ENCODE results near the gene PJA1.
A peak's percentile ranks its signal among the peaks of the same experiment; 100 is the strongest.

The PJA1 gene

DNA sequence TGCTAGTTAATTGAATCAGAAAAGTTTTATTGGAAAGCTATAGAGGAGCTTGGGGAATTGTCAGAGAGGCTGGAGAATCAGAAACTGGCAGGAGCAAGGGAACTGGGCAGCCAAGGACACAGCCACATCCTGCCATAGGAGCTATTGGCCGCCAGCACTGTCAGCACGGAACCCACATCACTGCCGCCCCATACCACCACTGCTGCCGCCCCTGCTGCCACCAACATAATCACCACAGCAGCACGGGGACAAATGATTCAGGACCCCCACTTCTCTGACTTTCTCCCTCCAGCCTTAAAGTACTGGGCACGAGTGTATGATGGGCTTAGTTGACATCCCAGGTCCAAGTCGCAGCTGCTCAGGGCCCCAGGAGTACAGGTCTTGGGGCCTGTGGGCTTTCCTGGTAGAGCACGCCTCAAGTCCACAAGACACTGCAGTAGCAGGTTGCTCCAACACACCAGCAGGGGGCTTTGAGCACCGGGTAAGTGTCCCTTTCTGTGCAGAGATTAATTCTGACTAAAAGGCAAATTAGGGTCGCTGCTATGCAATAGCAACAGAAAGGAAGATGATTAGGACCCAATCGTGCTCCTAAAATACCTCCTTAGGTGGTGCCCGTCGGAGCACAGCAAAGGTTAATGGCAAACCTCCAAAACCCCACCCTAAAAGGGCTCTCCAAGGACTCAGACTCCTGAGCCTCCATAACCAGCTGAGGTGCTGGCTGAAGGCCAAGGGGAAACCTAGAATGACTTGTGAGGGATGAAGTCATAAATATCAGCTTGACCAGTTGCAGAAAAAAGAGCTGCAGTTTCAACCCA lies 6.9 kb downstream of the PJA1 start:
- peaks cover 10% of the 10 kb centered on the region for H3K36me3 ChIP-seq

DNA sequence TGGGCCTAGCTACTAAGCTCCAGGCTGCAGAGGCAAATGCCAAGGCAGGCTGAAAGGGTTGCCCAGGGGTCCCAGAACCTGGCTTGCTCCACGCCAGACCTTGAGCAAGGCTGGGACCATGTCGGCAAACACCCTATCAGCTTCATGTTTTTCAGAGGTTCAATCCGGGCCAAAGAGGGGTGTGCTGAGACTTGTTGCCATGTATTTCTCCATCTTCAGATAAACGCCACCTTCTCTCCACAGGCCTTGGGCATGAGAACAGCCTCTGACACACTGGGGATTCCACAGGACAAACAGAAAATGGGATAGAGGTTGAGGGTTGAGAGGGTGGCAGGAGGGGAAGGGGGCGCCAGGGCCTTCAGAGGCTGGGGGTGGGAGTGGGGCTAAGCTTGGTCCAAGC lies 8.6 kb downstream of the PJA1 start:
- Histone ChIP-seq H3K9me3 (ENCODE audit: severe bottlenecking) (no peaks in the 10 kb centered on the region), H3K4me3 (ENCODE audit: low read depth, low read length) (no peak overlapping the region), H3K36me3 (peaks cover 3% of the 10 kb centered on the region), H3K27me3 (ENCODE audit: insufficient read depth, low read depth, severe bottlenecking) (peaks cover 8% of the 10 kb centered on the region), H3K27ac (no peak overlapping the region)
- TF ChIP-seq, protein P1, sequence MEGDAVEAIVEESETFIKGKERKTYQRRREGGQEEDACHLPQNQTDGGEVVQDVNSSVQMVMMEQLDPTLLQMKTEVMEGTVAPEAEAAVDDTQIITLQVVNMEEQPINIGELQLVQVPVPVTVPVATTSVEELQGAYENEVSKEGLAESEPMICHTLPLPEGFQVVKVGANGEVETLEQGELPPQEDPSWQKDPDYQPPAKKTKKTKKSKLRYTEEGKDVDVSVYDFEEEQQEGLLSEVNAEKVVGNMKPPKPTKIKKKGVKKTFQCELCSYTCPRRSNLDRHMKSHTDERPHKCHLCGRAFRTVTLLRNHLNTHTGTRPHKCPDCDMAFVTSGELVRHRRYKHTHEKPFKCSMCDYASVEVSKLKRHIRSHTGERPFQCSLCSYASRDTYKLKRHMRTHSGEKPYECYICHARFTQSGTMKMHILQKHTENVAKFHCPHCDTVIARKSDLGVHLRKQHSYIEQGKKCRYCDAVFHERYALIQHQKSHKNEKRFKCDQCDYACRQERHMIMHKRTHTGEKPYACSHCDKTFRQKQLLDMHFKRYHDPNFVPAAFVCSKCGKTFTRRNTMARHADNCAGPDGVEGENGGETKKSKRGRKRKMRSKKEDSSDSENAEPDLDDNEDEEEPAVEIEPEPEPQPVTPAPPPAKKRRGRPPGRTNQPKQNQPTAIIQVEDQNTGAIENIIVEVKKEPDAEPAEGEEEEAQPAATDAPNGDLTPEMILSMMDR (IDR thresholded peaks at IDR 0.05; ENCODE audit: low read depth, low read length) = no peak
- DNase-seq = no peak

More for the DNA sequence above, 6.9 kb downstream of the PJA1 start:
- Histone ChIP-seq H3K9me3 (ENCODE audit: severe bottlenecking) (no peaks in the 10 kb centered on the region), H3K27ac (no peak overlapping the region), H3K4me3 (ENCODE audit: low read depth, low read length) (no peak overlapping the region), H3K27me3 (ENCODE audit: insufficient read depth, low read depth, severe bottlenecking) (peaks cover 15% of the 10 kb centered on the region)
- DNase-seq = peak; percentile 69
- TF ChIP-seq, protein P1 (IDR thresholded peaks at IDR 0.05; ENCODE audit: low read depth, low read length) = peak; percentile 77

DNA sequence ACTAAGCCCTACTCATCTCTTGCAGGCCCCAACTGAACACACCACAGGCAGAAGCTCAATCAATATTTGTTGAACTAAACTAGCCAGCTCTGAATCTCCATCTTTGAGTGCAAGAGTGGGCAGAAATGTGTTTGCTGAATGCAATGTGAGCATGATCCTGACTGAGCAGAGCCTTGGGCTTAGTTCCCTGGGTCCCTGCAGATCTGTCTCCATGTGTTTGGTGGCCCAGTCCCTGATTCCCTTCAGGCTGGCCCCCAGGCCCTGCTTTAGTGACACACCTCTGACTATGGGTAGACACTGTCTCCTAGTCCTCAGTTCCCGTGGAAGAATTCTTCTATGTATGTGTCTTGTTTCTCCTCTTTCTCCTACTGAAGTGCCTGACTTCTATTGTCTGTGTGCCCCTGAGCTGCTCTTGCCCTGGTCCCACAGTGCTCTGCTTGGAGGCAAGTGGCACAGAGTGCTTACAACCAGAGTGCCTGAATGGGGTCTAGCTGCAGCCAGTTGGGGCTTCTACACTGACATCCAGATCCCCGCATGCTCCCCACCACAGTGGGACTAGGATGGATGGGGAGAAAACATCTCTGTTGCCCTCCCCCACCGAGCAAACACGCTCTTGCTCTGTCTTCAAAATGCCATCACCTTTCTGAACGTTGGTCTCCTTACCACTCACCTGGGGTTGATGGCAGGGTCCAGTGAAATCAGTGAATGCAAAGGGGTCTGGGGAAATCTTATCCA lies 9.3 kb downstream of the PJA1 start:
- TF ChIP-seq, protein P1 (IDR thresholded peaks at IDR 0.05; ENCODE audit: low read depth, low read length) = no peak
- no peak overlapping the region for H3K27ac ChIP-seq
- peaks cover 8% of the 10 kb centered on the region for H3K27me3 ChIP-seq (ENCODE audit: insufficient read depth, low read depth, severe bottlenecking)
- H3K9me3 ChIP-seq (ENCODE audit: severe bottlenecking) = no peaks in the 10 kb centered on the region
- no peak overlapping the region for H3K4me3 ChIP-seq (ENCODE audit: low read depth, low read length)
- DNase-seq = no peak
- H3K36me3 ChIP-seq = no peaks in the 10 kb centered on the region

DNA sequence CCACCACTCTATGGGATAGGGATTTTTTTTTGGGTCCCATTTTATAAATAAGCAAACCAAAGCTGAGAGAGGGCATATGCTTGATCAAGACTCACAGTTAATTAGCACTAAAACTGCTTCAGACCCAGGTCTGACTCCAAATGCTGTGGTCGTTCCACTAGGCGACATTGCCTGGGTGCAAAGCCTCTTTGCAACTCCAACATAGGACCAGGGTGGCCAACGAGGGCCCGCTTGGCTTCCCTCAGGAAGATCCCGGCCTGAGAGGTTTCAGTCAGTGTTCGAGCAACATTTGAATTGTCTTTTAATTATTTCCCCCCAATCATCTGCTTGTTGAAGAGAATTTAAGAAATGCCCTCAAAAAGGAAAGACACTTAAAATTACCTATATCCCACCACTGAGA lies 11.2 kb downstream of the PJA1 start:
- no peak overlapping the region for H3K4me3 ChIP-seq (ENCODE audit: low read depth, low read length)
- no peak for DNase-seq
- H3K9me3 ChIP-seq (ENCODE audit: severe bottlenecking) = no peaks in the 10 kb centered on the region
- H3K27me3 ChIP-seq (ENCODE audit: insufficient read depth, low read depth, severe bottlenecking) = peaks cover 8% of the 10 kb centered on the region
- TF ChIP-seq, protein P1 (IDR thresholded peaks at IDR 0.05; ENCODE audit: low read depth, low read length) = no peak
- H3K36me3 ChIP-seq = no peaks in the 10 kb centered on the region
- H3K27ac ChIP-seq = no peak overlapping the region

DNA sequence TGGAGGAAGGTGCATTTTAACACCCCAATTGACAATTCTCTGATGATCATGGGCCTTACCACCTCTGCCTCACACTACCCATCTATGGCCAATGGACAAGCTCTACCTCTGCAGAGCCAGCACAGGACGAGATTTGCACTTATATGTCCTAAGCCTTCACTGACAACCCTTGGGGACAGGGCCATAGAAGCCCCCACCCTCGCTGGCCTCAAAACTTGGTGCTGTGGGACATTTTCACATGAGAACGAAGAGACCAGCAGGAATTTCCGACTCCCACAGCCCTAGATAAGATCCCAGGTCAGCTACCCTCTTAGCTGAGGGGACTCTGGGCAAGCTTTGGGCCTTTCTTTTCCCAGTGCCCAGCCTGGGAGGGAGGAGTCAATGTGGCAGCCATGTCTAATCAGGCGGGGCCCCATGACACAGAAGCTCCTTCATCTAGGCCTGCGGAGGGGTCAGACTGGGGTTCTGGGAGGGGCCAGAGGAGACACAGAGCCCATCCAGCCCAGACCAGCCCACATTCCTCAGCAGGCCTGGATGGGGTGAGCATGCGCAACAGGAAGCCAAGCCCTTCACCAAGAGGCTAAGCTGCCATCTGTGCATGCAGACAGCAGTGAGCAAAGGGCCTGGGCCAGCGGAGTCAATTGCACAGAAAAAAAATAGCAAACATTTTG lies 12.1 kb downstream of the PJA1 start:
- Histone ChIP-seq H3K9me3 (ENCODE audit: severe bottlenecking) (no peaks in the 10 kb centered on the region), H3K36me3 (no peaks in the 10 kb centered on the region), H3K27me3 (ENCODE audit: insufficient read depth, low read depth, severe bottlenecking) (peaks cover 2% of the 10 kb centered on the region), H3K27ac (no peak overlapping the region), H3K4me3 (ENCODE audit: low read depth, low read length) (no peak overlapping the region)
- TF ChIP-seq, protein P1 (IDR thresholded peaks at IDR 0.05; ENCODE audit: low read depth, low read length) = no peak
- DNase-seq = peak; percentile 63

Data from WERI-Rb-1 (cell line).